B cell (primary cell): Measurements from ENCODE around the gene SETBP1. TPM values are rescaled to one million over a fixed set of nuclear protein-coding genes. Genes with fewer than 3 reads are reported as not detected.
A peak's percentile ranks its signal among the peaks of the same experiment; 100 is the strongest.

ENCODE experiments used
- ATAC-seq: fragments of 200-7000 bp; cut with Tn5 transposase; one replicate; pipeline ENCODE4 v1.10.0; 2021; ENCODE audit warnings: low read depth, mild to moderate bottlenecking, moderate number of reproducible peaks, moderate library complexity
- CTCF ChIA-PET: fragments of 350-600 bp; sonication (Branson Sonifier 250); formaldehyde crosslinking; loops from one replicate; lab custom pipeline; 2021; ENCODE audit warnings: antibody characterized with exemption, inconsistent platforms; lab: Charles Lee
- POLR2A ChIA-PET: fragments of 350-600 bp; sonication (Branson Sonifier 250); formaldehyde crosslinking; loops from one replicate; lab custom pipeline; 2021; ENCODE audit warnings: antibody characterized with exemption; lab: Charles Lee
- DNase-seq: peaks from one replicate; pipeline ENCODE4 v3.0.0; 2013
- H2AFZ ChIP-seq: 2 replicates; pipeline ENCODE4 v1.6.1; 2012; ENCODE audit warnings: mild to moderate bottlenecking, low read depth, low read length; ENCODE audit not compliant: insufficient read depth, poor library complexity, severe bottlenecking
- H3K27ac ChIP-seq, 2 donors: 1 replicate in 1 of 2; 2 replicates in 1 of 2; pipeline ENCODE4 v1.5.1; 2012 to 2013; ENCODE audit warnings: low read length in 2 of 2, mild to moderate bottlenecking in 2 of 2, moderate library complexity in 1 of 2
- H3K27me3 ChIP-seq, 4 experiments: fragments of 200-600 bp in 1 of 4; sonication (generic) in 1 of 4; replicated peaks in 1 of 4; 1 replicate in 2 of 4; 2 replicates in 2 of 4; pipeline versions ENCODE4 v1.6.1 to v1.7.0; 2013 to 2016; ENCODE audit warnings: low read length in 3 of 4, mild to moderate bottlenecking in 2 of 4, mixed read lengths in 1 of 4, moderate library complexity in 1 of 4; ENCODE audit not compliant: insufficient read depth in 4 of 4, control insufficient read depth in 3 of 4; ENCODE audit errors: control extremely low read depth in 1 of 4
- H3K36me3 ChIP-seq, 2 experiments: replicated peaks in 1 of 2; 1 replicate in 1 of 2; 2 replicates in 1 of 2; pipeline versions ENCODE4 v1.6.1 to v1.7.1; 2013; ENCODE audit warnings: low read length in 1 of 2; ENCODE audit not compliant: insufficient read depth in 2 of 2, control insufficient read depth in 1 of 2; ENCODE audit errors: control extremely low read depth in 1 of 2, extremely low read depth in 1 of 2
- H3K4me1 ChIP-seq, 2 donors: fragments of 200-600 bp in 1 of 2; sonication (generic) in 1 of 2; 1 replicate in 1 of 2; 2 replicates in 1 of 2; pipeline versions ENCODE4 v1.5.1 to v1.6.1; 2013 to 2017; ENCODE audit warnings: low read length in 2 of 2; ENCODE audit not compliant: control insufficient read depth in 2 of 2, insufficient read depth in 2 of 2
- H3K4me2 ChIP-seq: replicated peaks from 2 replicates; pipeline ENCODE3; 2012; ENCODE audit warnings: mild to moderate bottlenecking, low read depth, low read length; ENCODE audit not compliant: poor library complexity, severe bottlenecking
- H3K4me3 ChIP-seq, 5 experiments: fragments of 200-600 bp in 1 of 5; sonication (generic) in 1 of 5; 1 replicate in 3 of 5; 2 replicates in 2 of 5; pipeline versions ENCODE4 v1.5.1 to v1.7.0; 2011 to 2016; ENCODE audit warnings: low read length in 4 of 5, mild to moderate bottlenecking in 4 of 5, low read depth in 2 of 5, control low read depth in 1 of 5, moderate library complexity in 1 of 5; ENCODE audit not compliant: insufficient read depth in 1 of 5; ENCODE audit errors: control extremely low read depth in 1 of 5, extremely low read depth in 1 of 5
- H3K79me2 ChIP-seq: fragments of 200-600 bp; sonication (generic); one replicate; pipeline ENCODE4 v1.6.0; 2016; ENCODE audit warnings: low read length; ENCODE audit not compliant: control insufficient read depth, insufficient read depth
- H3K9ac ChIP-seq: fragments of 200-600 bp; sonication (generic); 2 replicates; pipeline ENCODE4 v1.6.1; 2017; ENCODE audit warnings: mild to moderate bottlenecking, low read length, moderate library complexity
- H3K9me3 ChIP-seq, 3 donors: one replicate each; pipeline versions ENCODE4 v1.6.1 to v1.7.1; 2013; ENCODE audit warnings: low read length in 2 of 3; ENCODE audit not compliant: control insufficient read depth in 2 of 3, insufficient read depth in 1 of 3; ENCODE audit errors: control extremely low read depth in 1 of 3
- H4K20me1 ChIP-seq: 2 replicates; pipeline ENCODE4 v1.6.0; 2012; ENCODE audit warnings: mild to moderate bottlenecking, low read length; ENCODE audit not compliant: insufficient read depth, control insufficient read depth, poor library complexity, severe bottlenecking
- H3K27ac Mint-ChIP-seq: one replicate; pipeline ENCODE4 v1.8.0; 2021; ENCODE audit warnings: mixed read lengths
- H3K27me3 Mint-ChIP-seq: one replicate; pipeline ENCODE4 v1.8.0; 2021; ENCODE audit warnings: mixed read lengths
- H3K4me1 Mint-ChIP-seq: one replicate; pipeline ENCODE4 v1.8.0; 2021; ENCODE audit warnings: mixed read lengths
- H3K4me3 Mint-ChIP-seq: one replicate; pipeline ENCODE4 v1.8.0; 2021; ENCODE audit warnings: mixed read lengths
- H3K9me3 Mint-ChIP-seq: one replicate; pipeline ENCODE4 v1.8.0; 2022; ENCODE audit warnings: mixed read lengths; ENCODE audit not compliant: insufficient read depth
- EZH2 ChIP-seq: IDR thresholded peaks from 2 replicates; pipeline ENCODE4 v1.6.1; 2012; ENCODE audit warnings: borderline replicate concordance, low read depth, mild to moderate bottlenecking, moderate library complexity, low read length; ENCODE audit not compliant: insufficient read depth, poor library complexity, severe bottlenecking
- WGBS: methylation state at CpG from one replicate; pipeline ENCODE4 v1.1.5; 2013; ENCODE audit warnings: missing lambda C conversion rate; ENCODE audit not compliant: insufficient coverage; 5-methylcytosine and 5-hydroxymethylcytosine counted together
- intact Hi-C: fragments of 100-400 bp; cut with micrococcal nuclease; formaldehyde crosslinking; loops from one replicate; pipeline ENCODE4 v1.10.0; 2022
- polyA plus RNA-seq: library from polyadenylated mRNA; depleted of rRNA; stranded (reverse); fragments of >200 nt; gene quantifications from 2 replicates; pipeline ENCODE4 v1.2.3, GENCODE V29; 2012
- total RNA-seq, 2 donors: library from RNA; stranded (reverse); fragments of 120-200 nt in 1 of 2; gene quantifications; 1 replicate in 1 of 2; 2 replicates in 1 of 2; pipeline versions ENCODE4 v1.2.3 to v1.2.4, GENCODE V29; 2013 to 2022
- TF ChIP-seq, protein P1 (sequence below): fragments of 200-600 bp; IDR thresholded peaks from one replicate; pipeline ENCODE4 v1.8.0; 2022; ENCODE audit warnings: antibody characterized with exemption, mild to moderate bottlenecking

Gene SETBP1
- total and polyA plus RNA-seq, 2 donors (not counting 1 experiment from before 2014, with no cell fraction given) = 15.1 to 129 TPM

DNA sequence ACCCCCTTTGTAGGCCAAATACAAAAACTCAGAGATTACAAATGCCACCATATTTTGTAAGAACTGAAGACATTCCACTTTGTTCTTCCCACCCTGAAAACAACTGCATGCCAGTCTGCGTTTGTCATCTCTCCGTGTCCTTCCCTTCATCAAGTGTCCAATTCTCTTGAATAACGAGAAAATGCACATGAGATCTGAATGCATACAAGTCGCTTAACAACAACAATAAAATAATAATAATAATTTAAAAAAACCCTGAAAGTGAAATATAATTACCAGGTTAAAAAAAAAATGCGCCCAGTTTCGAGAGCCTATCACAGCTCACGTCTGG, 2.0 kb upstream of the SETBP1 start:
- 3% methylated on average over 3 of the region's 7 CpGs for WGBS
- DNase-seq (no peak), ATAC-seq (no peak)
- Histone ChIP-seq H2AFZ (peak overlapping the region; percentile 91), H3K79me2 (peaks cover 29% of the 10 kb centered on the region), H4K20me1 (no peaks in the 10 kb centered on the region), H3K36me3 (no peaks in the 10 kb centered on the region), H3K27ac (peak overlapping the region in 1 of 2 donors; percentile 82), H3K4me1 (peaks cover 23 to 31% of the 10 kb centered on the region in 2 donors), H3K27me3 (no peaks in the 10 kb centered on the region), H3K4me3 (peak overlapping the region in 4 of 5 experiments; percentile 1 to 88 (median 43)), H3K9ac (peak overlapping the region; percentile 90), H3K9me3 (no peaks in the 10 kb centered on the region), H3K4me2 (peak overlapping the region; percentile 77)
- intact Hi-C loops = loop anchor here (1.0 to 10.0 kb wide), 7 partner anchors 81 to 706 kb away; no protein-coding TSS in a partner anchor
- H3K4me3 Mint-ChIP-seq = peak overlapping the region; percentile 87
- CTCF ChIA-PET = interaction anchor here (0.5 to 2.9 kb wide), 33 partner anchors 13 to 549 kb away, joined by 3 to 57 read pairs (median 4); no protein-coding TSS in a partner anchor
- peak overlapping the region; percentile 89 for H3K27ac Mint-ChIP-seq
- no peak for TF ChIP-seq EZH2
- TF ChIP-seq, protein P1, sequence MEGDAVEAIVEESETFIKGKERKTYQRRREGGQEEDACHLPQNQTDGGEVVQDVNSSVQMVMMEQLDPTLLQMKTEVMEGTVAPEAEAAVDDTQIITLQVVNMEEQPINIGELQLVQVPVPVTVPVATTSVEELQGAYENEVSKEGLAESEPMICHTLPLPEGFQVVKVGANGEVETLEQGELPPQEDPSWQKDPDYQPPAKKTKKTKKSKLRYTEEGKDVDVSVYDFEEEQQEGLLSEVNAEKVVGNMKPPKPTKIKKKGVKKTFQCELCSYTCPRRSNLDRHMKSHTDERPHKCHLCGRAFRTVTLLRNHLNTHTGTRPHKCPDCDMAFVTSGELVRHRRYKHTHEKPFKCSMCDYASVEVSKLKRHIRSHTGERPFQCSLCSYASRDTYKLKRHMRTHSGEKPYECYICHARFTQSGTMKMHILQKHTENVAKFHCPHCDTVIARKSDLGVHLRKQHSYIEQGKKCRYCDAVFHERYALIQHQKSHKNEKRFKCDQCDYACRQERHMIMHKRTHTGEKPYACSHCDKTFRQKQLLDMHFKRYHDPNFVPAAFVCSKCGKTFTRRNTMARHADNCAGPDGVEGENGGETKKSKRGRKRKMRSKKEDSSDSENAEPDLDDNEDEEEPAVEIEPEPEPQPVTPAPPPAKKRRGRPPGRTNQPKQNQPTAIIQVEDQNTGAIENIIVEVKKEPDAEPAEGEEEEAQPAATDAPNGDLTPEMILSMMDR = no peak
- POLR2A ChIA-PET = interaction anchor here (0.7 to 2.9 kb wide), 8 partner anchors 10 to 678 kb away, joined by 3 to 32 read pairs (median 6); no protein-coding TSS in a partner anchor
- H3K4me1 Mint-ChIP-seq = peaks cover 7% of the 10 kb centered on the region
- H3K9me3 Mint-ChIP-seq = no peaks in the 10 kb centered on the region
- H3K27me3 Mint-ChIP-seq = no peaks in the 10 kb centered on the region
